Right lobe of liver (tissue), 4 donors: Measurements from ENCODE around the gene SP6.

Source experiments
- POLR2A ChIP-seq: fragments of 450-650 bp; IDR thresholded peaks from one replicate; pipeline ENCODE4 v1.6.1; 2017; ENCODE audit warnings: antibody characterized with exemption, mild to moderate bottlenecking
- TF ChIP-seq, protein P1 (sequence below), 4 donors: fragments of 200-600 bp in 3 of 4; fragments of 450-650 bp in 1 of 4; IDR thresholded peaks; one replicate each; pipeline versions ENCODE4 v1.5.1 to v1.8.0; 2016 to 2022; ENCODE audit warnings: antibody characterized with exemption in 4 of 4, mild to moderate bottlenecking in 2 of 4
- donor health status: DM: no; HTN: no; CAD: no.
- donor health status: DM: no; HTN: no; CAD: no.
- donor health status: DM: no; HTN: yes; CAD: no.

DNA sequence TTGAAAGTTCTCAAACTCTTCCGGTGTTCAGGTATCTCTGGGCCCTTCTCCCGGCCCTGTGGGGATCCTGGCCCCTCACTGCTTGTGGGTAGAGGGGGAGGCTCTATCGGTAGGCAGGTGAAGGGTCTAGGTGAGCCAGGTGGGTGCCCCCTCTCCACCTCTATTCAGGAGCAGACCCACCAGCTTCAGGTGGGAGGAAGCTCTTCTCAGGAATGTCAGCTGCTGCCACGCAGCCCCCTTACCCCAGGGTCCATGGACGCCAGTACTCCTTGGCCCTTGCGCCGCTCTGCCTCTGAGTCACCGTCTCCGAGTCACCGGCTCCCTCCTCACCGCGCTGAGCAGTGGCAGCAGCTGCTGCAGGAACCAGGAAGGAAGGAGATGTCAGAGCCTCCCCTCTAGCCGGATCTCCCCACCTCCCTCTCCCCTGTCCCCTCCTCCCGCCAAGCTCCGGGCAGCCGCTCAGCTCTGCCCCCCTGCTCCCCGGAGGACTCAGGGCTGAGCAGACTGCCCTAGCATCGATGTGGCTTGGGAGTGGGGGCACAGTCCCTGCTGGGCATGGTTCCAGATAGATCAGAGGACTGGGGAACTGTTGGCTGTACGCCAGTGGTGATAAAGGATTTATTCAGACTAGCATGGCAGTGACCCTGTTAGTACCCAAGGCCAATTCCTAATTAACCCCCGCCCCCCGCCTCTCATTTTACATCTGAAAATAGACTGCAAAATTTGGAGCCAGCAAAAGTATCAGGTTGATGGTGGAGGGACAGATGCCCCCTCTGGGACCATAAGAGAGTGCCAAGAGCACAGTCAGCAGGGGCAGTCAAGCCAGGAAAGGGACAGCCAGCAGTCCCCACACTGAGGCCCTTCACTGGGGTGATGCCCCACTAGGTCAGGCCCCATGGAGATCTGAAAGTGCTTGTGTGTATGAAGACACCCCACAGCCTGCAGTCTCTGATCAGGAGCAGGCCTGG lies 29.3 kb downstream of the SP6 start, which contains the start of gene OSBPL7:
- TF ChIP-seq, protein P1, sequence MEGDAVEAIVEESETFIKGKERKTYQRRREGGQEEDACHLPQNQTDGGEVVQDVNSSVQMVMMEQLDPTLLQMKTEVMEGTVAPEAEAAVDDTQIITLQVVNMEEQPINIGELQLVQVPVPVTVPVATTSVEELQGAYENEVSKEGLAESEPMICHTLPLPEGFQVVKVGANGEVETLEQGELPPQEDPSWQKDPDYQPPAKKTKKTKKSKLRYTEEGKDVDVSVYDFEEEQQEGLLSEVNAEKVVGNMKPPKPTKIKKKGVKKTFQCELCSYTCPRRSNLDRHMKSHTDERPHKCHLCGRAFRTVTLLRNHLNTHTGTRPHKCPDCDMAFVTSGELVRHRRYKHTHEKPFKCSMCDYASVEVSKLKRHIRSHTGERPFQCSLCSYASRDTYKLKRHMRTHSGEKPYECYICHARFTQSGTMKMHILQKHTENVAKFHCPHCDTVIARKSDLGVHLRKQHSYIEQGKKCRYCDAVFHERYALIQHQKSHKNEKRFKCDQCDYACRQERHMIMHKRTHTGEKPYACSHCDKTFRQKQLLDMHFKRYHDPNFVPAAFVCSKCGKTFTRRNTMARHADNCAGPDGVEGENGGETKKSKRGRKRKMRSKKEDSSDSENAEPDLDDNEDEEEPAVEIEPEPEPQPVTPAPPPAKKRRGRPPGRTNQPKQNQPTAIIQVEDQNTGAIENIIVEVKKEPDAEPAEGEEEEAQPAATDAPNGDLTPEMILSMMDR (IDR thresholded peaks at IDR 0.05), result peak in 2 of 4 donors; percentile 8 to 10
- no peak for TF ChIP-seq POLR2A
